ENCODE measurements around the gene OSBPL2. TPM values are rescaled to one million over a fixed set of nuclear protein-coding genes. Genes with fewer than 3 reads are reported as not detected.

The OSBPL2 gene
- total RNA-seq, 1 experiment from 2014 or later: 49.5 TPM

GRCh38 chr20:62240020-62240685, 1.8 kb downstream of the OSBPL2 start:
- Mint-ChIP-seq H3K36me3 (peaks cover 6% of the 10 kb centered on the region), H3K27ac (no peak overlapping the region; the same call in 1 of the 2 replicates), H3K4me3 (peak overlapping the region; percentile 84), H3K9me3 (no peaks in the 10 kb centered on the region), H3K27me3 (ENCODE audit: low read depth) (no peaks in the 10 kb centered on the region), H3K4me1 (peaks cover 22% of the 10 kb centered on the region)
- ATAC-seq: no peak
- TF ChIP-seq ZNF121 (CRISPR knock-in tag; IDR thresholded peaks at IDR 0.05): no peak
- no peak for TF ChIP-seq ETV6 (CRISPR knock-in tag; IDR thresholded peaks at IDR 0.05)
- no peak for TF ChIP-seq ZNF416 (CRISPR knock-in tag; IDR thresholded peaks at IDR 0.05)
- TF ChIP-seq, protein P1, sequence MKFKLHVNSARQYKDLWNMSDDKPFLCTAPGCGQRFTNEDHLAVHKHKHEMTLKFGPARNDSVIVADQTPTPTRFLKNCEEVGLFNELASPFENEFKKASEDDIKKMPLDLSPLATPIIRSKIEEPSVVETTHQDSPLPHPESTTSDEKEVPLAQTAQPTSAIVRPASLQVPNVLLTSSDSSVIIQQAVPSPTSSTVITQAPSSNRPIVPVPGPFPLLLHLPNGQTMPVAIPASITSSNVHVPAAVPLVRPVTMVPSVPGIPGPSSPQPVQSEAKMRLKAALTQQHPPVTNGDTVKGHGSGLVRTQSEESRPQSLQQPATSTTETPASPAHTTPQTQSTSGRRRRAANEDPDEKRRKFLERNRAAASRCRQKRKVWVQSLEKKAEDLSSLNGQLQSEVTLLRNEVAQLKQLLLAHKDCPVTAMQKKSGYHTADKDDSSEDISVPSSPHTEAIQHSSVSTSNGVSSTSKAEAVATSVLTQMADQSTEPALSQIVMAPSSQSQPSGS (CRISPR knock-in tag; IDR thresholded peaks at IDR 0.05; ENCODE audit: borderline replicate concordance, low read depth): no peak
- TF ChIP-seq RORB (CRISPR knock-in tag; IDR thresholded peaks at IDR 0.05): no peak
- no peak for TF ChIP-seq PRRX2 (CRISPR knock-in tag; IDR thresholded peaks at IDR 0.05)
- TF ChIP-seq, protein P2, sequence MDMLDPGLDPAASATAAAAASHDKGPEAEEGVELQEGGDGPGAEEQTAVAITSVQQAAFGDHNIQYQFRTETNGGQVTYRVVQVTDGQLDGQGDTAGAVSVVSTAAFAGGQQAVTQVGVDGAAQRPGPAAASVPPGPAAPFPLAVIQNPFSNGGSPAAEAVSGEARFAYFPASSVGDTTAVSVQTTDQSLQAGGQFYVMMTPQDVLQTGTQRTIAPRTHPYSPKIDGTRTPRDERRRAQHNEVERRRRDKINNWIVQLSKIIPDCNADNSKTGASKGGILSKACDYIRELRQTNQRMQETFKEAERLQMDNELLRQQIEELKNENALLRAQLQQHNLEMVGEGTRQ (CRISPR knock-in tag; IDR thresholded peaks at IDR 0.05): no peak
- no peak for TF ChIP-seq GABPB1 (CRISPR knock-in tag; IDR thresholded peaks at IDR 0.05)
- no peak for TF ChIP-seq HMGXB4 (CRISPR knock-in tag; IDR thresholded peaks at IDR 0.05)
- no peak for TF ChIP-seq TCF7 (CRISPR knock-in tag; IDR thresholded peaks at IDR 0.05; ENCODE audit: low read depth)
- TF ChIP-seq, protein P3, sequence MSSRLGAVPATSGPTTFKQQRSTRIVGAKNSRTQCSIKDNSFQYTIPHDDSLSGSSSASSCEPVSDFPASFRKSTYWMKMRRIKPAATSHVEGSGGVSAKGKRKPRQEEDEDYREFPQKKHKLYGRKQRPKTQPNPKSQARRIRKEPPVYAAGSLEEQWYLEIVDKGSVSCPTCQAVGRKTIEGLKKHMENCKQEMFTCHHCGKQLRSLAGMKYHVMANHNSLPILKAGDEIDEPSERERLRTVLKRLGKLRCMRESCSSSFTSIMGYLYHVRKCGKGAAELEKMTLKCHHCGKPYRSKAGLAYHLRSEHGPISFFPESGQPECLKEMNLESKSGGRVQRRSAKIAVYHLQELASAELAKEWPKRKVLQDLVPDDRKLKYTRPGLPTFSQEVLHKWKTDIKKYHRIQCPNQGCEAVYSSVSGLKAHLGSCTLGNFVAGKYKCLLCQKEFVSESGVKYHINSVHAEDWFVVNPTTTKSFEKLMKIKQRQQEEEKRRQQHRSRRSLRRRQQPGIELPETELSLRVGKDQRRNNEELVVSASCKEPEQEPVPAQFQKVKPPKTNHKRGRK (CRISPR knock-in tag; IDR thresholded peaks at IDR 0.05; ENCODE audit: borderline replicate concordance): no peak
- no peak for TF ChIP-seq FOXP4 (CRISPR knock-in tag; IDR thresholded peaks at IDR 0.05)
- TF ChIP-seq, protein P4, sequence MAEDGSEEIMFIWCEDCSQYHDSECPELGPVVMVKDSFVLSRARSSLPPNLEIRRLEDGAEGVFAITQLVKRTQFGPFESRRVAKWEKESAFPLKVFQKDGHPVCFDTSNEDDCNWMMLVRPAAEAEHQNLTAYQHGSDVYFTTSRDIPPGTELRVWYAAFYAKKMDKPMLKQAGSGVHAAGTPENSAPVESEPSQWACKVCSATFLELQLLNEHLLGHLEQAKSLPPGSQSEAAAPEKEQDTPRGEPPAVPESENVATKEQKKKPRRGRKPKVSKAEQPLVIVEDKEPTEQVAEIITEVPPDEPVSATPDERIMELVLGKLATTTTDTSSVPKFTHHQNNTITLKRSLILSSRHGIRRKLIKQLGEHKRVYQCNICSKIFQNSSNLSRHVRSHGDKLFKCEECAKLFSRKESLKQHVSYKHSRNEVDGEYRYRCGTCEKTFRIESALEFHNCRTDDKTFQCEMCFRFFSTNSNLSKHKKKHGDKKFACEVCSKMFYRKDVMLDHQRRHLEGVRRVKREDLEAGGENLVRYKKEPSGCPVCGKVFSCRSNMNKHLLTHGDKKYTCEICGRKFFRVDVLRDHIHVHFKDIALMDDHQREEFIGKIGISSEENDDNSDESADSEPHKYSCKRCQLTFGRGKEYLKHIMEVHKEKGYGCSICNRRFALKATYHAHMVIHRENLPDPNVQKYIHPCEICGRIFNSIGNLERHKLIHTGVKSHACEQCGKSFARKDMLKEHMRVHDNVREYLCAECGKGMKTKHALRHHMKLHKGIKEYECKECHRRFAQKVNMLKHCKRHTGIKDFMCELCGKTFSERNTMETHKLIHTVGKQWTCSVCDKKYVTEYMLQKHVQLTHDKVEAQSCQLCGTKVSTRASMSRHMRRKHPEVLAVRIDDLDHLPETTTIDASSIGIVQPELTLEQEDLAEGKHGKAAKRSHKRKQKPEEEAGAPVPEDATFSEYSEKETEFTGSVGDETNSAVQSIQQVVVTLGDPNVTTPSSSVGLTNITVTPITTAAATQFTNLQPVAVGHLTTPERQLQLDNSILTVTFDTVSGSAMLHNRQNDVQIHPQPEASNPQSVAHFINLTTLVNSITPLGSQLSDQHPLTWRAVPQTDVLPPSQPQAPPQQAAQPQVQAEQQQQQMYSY (CRISPR knock-in tag; IDR thresholded peaks at IDR 0.05): no peak
- no peak for TF ChIP-seq PREB (CRISPR knock-in tag; IDR thresholded peaks at IDR 0.05; ENCODE audit: borderline replicate concordance)
- no peak for TF ChIP-seq ESRRA (CRISPR knock-in tag; IDR thresholded peaks at IDR 0.05; ENCODE audit: borderline replicate concordance)
- no peak for TF ChIP-seq ZNF138 (CRISPR knock-in tag; conservative IDR thresholded peaks at IDR 0.05)
- no peak for TF ChIP-seq HMGA2 (CRISPR knock-in tag; IDR thresholded peaks at IDR 0.05)
- POLR2A ChIA-PET: no interaction called here
- no peak for DNase-seq (ENCODE audit: low spot score)
- CTCF ChIA-PET: no interaction called here

All from WTC11 (cell line).